Activated CD8-positive, alpha-beta memory T cell treated with anti-CD3 and anti-CD28 coated beads, Interleukin-2, amount 50 U/mL, for 48 hours (primary cell): ENCODE data around the gene ROBO2.

Experiments used
- DNase-seq: peaks from one replicate; pipeline ENCODE4 v3.0.0-alpha.2; 2020

ROBO2 gene

GRCh38 chr3:77524946-77525682, 485.2 kb downstream of the ROBO2 start:
- no peak for DNase-seq

- no peak for DNase-seq
Measured at GRCh38 chr3:77526573-77527113, 486.7 kb downstream of the ROBO2 start.

GRCh38 chr3:77529522-77529921, 489.6 kb downstream of the ROBO2 start:
- DNase-seq: no peak

GRCh38 chr3:77530870-77531269, 491.0 kb downstream of the ROBO2 start:
- DNase-seq: no peak

GRCh38 chr3:77535116-77535515, 495.2 kb downstream of the ROBO2 start:
- no peak for DNase-seq

- DNase-seq: no peak
Measured at GRCh38 chr3:77536038-77536775, 496.3 kb downstream of the ROBO2 start.

GRCh38 chr3:77539014-77539413, 499.1 kb downstream of the ROBO2 start:
- no peak for DNase-seq

- DNase-seq: no peak
Measured at GRCh38 chr3:77539677-77540076, 499.8 kb downstream of the ROBO2 start.

- no peak for DNase-seq
Measured at GRCh38 chr3:77541203-77541922, 501.5 kb downstream of the ROBO2 start.

GRCh38 chr3:77546246-77546645, 506.3 kb downstream of the ROBO2 start:
- DNase-seq: no peak

GRCh38 chr3:77549034-77549433, 509.1 kb downstream of the ROBO2 start:
- no peak for DNase-seq

GRCh38 chr3:77553240-77553639, 513.3 kb downstream of the ROBO2 start:
- no peak for DNase-seq

- DNase-seq: no peak
Measured at GRCh38 chr3:77562089-77562488, 522.2 kb downstream of the ROBO2 start.

- no peak for DNase-seq
Measured at GRCh38 chr3:77563012-77563411, 523.1 kb downstream of the ROBO2 start.

GRCh38 chr3:77566055-77566454, 526.2 kb downstream of the ROBO2 start:
- DNase-seq: no peak

GRCh38 chr3:77571971-77572715, 532.2 kb downstream of the ROBO2 start:
- no peak for DNase-seq

GRCh38 chr3:77577264-77577663, 537.4 kb downstream of the ROBO2 start:
- DNase-seq: no peak

- DNase-seq: no peak
Measured at GRCh38 chr3:77586216-77586615, 546.3 kb downstream of the ROBO2 start.

GRCh38 chr3:77588863-77589262, 549.0 kb downstream of the ROBO2 start:
- no peak for DNase-seq

GRCh38 chr3:77590191-77590590, 550.3 kb downstream of the ROBO2 start:
- no peak for DNase-seq

- DNase-seq: no peak
Measured at GRCh38 chr3:77595371-77595870, 555.5 kb downstream of the ROBO2 start.

GRCh38 chr3:77599948-77600347, 560.0 kb downstream of the ROBO2 start:
- no peak for DNase-seq
